HK-2 (cell line): Measurements from ENCODE around the gene NAV2.

Experiments
- DNase-seq: peaks from one replicate; pipeline ENCODE4 v3.0.0-alpha.2; 2018; ENCODE audit not compliant: unreplicated experiment

The NAV2 gene

DNA sequence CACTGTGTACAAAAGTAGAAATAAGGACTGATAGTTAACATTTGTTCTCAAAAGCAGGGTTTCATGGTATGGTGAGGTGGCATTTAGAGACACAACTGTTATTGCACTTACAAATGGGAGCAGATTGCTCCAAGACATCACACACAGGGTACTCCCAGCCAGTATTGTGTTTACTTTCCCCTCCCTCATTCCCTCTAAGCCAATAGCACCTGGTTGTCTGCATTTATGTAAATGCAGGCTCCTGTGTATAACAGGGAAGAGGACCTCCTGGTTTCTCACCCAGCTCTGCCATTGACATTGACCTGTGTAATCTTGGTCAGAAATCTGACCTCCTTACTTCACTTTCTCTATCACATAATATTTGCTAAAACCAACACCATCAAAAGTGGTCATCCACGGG lies 154.4 kb downstream of the NAV2 start:
- no peak for DNase-seq

DNA sequence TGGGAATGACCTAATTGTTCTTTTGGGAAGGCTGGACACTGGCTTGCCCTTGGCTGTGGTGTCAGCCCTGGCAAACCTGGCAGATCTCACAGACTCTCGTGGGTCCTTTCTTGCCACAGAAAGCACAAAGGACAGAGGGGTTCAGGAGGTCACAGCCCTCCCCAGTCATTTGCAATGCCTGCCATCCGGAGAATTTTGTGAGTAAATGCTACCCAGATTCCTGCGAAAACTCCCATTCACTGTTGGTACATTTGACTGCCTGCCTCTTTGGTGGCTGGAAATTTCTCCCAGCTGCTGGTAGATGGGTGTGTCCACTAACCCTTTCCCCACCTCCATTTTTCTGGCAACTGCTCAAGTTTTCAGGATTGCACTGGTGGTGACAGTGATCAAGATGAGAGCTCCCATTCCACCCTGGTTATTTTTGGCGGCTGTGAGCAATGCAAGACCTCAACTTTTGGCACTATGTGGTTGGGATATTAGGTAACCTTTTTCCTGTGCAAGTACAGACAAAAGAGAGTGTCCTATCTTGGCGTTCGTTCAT lies 155.7 kb downstream of the NAV2 start:
- DNase-seq = no peak

DNA sequence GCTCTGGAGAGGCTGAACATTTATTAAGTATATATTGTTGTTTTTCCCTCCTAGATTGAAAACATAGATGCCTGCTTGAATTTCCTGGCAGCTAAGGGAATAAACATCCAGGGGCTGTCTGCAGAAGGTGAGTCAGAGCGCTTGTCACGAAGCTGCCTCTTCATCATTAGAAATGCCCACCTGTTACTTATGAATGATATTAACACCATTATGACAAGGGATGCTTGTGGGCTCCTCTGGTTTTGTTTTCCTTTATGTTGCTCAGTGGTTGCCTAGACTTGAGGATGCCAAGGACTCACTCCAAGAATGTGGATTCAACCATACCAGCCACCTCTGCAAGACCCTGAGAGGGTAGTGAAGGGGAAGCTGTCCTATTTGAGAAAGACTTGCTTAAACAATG lies 156.2 kb downstream of the NAV2 start:
- no peak for DNase-seq

DNA sequence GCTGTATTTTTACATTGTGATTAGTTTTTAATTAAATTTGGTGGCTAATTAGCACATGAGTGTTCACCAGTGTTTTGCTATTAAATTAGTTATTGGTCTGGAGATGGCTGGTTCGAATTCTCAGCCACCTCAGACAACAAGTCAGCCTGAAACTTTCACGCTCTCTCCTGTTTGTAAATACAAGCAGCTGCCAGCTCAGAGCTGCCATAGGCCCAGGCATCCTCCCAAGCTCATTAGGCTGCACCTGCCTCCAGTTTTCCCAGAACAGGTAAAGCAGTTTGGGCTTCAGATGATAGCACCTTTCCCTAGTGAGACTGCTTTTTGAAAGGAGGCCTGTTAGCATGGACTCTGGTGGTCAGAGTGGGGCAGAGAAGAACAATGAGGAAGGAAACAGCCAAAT lies 156.8 kb downstream of the NAV2 start:
- no peak for DNase-seq

DNA sequence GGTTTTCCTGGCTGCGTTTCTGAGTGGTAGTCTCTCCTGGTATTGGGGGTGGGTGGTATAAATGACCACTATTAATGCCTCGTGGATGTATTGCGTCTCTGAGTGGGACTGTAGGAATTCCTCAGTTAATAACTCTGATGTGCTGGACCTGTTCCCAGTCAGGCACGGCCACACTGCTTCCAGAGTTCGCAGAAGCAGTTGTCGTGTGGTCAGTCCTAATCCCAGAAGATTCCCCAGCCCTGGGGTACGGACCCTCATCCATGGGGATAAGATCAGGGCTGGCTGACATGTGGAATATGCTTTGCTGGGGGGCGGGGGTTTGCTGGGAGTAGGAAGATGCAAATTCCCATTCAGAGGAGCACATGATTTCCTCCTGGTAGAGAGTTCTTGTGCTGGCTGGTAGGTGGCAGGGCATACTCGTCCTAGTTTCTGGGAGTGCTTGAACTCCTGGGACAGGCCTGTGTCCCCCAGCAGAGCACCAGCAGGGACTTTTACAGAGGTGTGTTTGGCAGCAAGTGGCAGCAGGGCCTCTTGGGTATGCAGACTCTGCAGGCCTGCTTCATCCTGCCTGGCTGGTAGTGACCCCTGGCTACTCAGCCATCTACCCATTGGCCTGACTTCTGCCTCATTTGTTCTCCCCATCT lies 157.4 kb downstream of the NAV2 start:
- no peak for DNase-seq

DNA sequence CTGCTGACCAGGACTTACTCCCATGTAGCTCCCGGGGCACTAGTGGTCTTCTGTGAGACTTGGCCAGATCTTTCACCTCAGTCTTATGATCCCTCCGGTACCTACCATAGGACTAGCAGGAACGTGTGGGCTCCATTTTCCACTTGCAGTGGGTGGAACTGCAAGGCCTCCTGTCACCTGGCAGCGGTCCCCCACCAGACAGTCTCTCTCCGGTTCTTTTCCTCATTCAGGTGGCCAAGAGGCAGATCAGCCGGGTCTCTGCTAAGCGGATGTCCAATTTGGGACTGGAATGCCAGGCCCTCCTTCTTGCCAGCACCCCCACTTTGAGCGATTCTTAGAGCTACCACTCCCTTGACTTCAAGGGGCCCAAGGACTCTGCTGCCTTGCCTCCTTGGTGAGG lies 158.9 kb downstream of the NAV2 start:
- DNase-seq = no peak

DNA sequence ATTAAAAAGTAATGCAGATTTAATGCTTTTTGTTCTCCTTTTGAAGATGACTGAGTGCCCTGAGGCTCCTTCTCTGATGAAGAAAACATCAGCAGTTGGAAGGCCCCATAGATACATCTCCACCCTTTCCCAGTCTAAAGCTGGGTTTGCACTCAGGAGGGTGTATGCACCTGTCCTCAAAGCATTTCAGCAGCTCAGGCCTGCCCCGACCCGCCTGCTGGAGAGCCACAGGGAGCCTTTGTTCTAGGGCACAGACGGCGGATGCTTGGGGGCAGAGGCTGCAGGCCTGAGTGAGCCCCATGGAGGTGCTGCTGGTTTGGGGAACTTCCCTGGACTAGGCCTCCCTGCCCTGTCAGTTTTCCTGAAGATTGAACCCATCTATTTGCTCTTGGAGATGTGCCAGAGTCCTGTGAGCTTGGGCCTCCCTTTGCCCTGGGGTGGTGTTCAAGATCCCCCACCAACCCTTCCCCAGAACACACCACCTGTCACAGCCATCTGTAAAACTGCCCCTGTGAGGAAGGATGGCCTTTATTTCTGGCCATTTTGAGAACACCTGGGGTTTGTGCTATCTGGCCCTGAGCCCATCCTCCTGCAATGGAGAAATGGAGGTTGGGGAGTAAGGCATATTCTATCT lies 160.0 kb downstream of the NAV2 start:
- no peak for DNase-seq

DNA sequence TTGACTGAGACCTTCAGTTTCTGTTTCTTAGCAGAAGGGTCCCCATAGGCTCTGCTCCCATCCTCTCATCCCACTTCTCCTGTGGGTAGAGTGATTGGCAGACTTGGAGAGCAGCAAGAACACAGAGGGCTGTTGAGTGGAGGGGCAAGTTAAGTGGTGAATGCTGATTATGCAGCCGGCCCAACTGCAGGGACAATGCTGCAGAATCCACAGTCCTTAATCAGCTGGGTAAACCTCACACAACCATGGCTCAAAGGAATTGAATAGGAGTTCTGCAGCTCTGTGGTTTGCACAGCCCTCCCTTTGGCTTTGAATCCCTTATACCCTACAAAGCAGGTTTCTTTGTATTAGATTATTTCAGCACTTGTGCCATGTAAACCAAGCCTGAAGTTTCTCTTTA lies 161.1 kb downstream of the NAV2 start:
- no peak for DNase-seq

DNA sequence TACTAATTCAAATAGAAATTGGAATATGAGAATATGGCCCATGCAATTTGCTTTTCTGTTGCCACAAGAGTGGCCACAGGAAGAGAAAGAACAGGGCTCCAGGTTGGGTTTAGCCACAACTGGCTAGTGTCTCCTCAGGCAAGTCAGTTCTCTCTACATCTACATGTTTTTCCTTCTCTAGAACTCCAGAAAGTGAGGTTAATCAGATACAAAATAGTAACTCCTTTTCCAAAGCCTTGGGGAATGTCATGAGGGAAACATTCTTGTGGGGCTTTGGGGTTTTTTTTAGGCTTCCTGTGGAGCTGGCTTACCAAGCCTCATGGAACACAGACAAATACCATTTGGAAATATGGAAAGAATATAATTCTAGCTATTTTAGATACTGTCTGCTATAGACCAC lies 161.6 kb downstream of the NAV2 start:
- DNase-seq = no peak

DNA sequence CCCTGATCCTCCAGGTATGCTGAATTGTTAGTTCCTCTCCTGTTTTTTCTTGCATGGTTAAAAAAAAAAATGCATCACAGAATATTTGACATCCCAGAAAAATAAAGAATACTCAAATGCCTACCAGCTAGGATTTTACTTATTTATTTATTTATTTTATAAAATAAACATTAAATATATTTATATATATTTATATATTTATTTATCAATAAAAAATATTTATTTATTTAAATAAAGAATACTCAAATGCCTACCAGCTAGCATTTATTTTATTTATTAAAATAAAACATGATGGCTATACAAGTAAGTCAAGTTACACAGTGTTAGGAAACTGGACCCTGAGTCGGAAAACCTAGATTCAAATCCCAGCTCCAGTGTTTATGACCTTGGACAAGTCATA lies 164.1 kb downstream of the NAV2 start:
- DNase-seq = no peak

DNA sequence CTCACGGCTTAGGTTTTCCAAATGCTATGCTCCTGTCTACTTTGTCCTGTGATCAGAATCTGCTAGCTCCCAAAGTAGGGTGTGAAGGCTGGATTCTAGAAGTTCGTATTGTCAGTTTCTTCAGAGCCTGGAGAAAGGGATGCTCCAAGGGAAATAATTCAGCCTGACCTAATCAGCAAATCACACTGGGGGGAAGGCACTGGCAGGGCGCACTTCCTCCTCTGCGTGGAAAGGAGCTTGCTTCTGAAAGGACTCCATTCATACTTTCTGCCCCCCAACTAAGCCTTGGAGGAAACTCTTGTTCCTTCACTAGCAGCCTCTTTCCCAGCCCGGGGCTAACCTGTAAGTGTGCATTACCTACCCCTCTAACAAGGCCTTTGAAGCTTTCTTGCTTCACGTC lies 165.9 kb downstream of the NAV2 start:
- DNase-seq = no peak

DNA sequence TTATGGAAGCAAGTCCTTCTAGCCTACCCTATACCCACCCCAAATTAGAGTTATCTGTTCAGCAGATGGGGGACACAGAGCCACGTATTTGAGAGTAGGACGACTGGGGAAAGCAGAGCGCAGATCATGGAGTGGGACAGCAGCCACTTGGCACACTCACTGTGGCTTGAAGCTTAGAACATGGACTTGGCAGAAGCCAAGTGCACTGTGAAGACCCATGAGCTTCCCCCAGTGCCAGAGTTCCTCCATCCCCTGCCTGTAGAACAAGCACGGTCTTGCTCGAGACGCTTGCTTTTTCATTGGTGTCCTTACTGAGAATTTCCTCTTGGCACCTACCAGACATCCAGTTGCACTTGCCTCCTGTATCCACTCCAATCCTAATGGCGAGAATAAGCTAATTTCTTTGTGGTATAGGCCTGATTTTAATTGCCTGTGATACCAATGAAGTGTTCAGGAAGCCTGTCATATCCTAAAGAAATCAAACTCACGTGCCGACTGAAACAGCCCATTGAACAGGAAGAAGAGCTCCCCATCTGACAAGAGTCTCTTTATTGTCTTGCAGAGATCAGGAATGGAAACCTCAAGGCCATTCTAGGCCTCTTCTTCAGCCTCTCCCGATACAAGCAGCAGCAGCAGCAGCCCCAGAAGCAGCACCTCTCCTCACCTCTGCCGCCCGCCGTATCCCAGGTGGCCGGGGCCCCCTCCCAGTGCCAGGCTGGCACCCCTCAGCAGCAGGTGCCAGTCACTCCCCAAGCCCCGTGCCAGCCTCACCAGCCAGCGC lies 166.9 kb downstream of the NAV2 start:
- DNase-seq = no peak

DNA sequence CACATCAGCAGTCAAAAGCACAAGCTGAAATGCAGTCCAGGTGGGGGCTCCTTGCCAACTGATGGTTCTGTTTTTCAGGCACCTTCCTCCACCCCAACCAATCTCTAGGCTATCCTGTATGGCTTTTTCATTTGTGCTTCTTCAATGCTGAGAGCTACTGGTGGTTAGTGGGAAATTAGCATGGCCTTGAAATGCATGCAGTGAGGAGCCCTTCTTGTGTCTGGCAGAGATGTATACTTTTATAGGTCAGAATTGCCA lies 167.4 kb downstream of the NAV2 start:
- DNase-seq = no peak

DNA sequence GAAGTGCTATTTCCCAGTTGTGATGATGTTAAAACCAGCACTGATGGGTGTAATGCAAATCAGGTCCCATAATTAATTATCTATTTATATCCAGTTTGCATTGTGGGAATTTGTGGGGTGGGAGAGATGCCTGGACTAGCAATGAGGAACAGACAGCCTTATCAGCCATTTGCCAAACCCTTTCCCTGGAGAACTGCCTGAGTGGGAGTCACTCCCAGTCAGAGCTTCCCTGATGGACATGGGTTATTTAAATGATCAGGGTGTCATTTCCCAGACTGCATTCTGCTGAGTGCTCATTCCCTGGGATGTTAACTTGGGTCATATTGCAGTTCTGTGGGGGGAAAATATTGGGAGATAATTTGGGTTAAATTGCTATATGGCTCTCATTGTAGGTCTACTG lies 168.5 kb downstream of the NAV2 start:
- DNase-seq = no peak

DNA sequence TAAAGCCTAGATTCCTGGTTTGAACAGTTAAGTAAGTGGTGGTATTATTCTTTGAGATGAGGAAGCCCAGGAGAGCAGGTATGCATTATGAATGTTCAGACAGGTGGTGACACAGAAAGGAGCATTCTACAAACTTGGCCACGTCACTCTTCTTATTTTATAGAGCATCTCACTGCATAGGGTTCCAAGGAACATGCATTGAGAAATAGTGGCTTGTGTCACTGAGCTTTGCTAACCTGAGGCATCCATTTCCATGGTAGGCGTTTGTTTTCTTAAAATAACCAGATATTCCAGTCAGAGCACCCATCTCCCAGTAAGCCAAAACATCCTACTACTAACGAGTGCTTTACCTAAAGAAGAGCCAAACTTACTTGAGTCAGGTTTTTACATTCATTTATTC lies 169.7 kb downstream of the NAV2 start:
- DNase-seq = no peak

DNA sequence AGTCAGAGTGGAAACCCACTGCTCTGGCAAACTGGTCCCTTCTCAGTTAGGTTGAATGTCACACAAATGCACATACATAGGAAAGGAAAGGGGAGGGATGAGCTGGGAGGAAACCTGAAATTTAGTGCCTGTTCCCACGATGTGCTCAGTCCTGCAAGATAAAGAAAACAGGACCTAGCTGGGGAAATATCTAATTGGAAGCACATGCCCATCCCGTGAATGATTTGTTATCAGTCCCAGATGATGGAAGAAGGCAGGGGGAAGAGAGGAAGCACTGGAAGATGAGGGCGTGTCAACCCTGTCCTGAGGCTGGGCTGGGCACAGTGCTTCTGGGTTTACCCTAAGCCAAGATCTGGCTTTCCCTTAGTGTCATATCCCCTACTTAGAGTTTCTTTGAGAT lies 173.9 kb downstream of the NAV2 start:
- DNase-seq = no peak

DNA sequence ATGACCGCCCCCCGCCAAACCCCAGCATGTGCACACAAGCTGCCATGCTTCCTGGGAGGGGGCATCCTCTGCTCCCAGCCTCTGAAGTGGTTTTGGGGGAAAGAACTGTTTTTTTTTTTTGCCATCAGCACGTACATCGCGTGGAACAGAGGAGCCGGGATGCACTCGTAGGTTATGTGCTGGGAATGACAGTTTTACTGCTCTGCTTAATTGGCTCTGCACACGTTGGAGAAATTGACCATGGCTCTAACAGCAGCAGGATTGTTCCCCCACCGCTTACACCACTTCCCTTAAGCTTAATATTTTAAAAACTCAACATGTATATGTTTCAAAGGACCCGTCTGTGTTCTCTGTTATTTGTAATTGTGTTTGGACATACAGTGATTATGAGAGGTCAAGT lies 175.2 kb downstream of the NAV2 start:
- no peak for DNase-seq

DNA sequence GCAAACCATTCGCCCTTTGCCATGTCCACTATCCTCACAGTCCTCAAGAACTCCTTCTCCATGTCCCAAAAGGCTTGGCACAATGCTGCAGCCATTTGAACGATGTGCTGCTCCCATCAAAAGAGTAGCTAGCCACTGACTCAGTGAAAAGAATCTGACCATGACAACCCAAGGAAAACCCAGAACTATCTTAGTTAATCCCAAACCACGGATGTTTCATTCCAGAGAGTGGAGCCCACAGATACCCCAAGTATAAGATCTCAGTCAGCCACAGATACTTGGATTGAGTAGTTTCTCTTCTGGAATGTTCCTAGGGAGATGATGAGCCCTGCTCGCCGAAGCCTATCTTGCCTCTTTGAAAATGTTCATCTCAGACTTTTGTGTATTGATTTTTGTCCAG lies 176.9 kb downstream of the NAV2 start:
- peak; percentile 17 for DNase-seq

DNA sequence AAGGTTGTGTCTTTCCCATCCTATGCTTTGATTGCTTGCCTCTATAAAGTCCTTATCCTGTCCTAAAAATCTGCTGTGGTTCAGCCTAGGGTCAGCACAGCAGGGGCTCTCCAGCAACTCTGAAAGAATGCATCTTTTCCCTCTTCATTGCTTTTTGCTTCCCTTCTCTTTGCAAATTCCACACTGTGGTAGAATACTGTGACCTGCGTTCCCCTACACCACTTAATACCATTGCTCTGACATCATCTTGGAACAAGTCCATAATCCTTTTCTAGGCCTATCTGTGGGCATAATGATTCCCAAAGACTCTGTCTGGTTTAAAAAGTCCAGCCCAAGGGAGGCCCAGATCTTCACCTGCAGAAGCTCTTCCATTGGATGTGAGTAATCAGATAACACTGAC lies 177.7 kb downstream of the NAV2 start:
- DNase-seq = peak; percentile 36

DNA sequence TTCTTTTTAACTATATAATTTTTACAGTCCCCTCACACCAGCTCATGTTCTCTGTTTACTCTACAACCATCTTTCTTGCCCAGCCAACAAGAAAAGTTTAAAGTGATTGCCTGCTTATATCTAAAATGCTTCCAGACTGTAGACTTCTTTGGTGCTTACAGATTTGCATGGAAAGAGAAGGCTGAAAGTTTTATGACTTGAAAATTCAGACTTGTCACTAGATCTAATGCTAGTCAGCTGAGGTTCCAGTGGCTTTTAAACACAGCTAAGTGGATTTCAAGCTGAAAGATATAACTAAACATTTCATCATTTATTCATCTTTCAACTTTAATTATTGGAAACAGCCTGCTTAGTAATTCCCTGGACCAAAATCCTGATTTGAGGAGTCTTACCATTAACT lies 178.4 kb downstream of the NAV2 start:
- DNase-seq = no peak

DNA sequence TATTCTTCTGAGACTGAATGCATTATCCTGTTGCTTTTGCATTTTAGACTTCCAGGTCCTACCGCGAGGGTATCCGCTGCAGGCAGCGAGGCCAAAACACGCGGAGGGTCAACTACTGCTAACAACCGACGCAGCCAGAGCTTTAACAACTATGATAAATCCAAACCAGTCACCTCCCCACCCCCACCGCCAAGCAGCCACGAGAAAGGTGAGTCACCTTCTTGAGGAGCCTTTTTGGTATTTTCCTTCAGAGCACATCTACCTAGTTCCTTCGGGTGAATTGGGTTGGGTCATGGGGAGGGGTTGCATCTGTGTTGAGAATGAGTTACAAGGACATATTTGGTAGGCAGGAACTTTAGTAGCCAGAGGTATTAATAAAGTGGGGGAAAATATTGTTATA lies 179.8 kb downstream of the NAV2 start:
- DNase-seq = peak; percentile 65

DNA sequence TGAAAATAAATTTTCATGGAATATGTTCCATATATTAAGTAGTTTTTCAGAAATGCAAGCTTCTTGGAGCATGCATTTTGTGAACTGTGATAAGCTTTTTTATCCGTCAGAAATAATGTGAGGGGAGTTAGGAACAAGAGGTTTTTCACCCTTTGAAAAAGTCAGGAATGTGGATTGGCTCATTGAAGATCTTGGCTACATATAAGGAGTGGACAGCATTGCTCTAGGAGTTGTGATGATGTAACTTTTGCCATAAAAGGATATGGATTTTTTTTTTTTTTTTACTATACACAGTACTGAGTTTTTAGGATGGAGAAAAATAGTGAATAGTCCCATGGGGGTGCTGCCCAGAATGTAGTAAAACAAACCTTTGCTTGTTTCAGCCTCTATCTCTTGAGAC lies 180.2 kb downstream of the NAV2 start:
- no peak for DNase-seq

DNA sequence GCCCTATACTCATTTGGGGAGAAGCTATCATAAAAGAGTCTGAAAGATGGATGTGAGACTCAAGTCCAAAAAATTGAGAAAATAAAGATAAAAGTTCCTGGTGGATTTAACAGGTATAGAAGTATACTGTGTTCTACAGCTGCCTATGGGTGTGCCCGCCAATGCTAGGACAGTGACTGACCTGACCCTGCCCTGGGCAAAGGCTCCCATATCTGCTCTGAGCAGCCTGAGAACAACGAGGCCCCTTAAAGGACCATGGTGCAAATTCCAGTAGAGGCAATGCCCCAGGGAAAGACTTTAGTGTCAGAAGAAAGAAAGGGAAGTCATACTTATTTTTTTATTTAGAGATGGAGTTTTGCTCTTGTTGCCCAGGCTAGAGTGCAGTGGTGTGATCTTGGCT lies 181.8 kb downstream of the NAV2 start:
- no peak for DNase-seq
